WTC11 (cell line): ENCODE results near the gene RAB7A. TPM values are rescaled to one million over a fixed set of nuclear protein-coding genes. Genes with fewer than 3 reads are reported as not detected.

ENCODE experiments used
- ATF1 ChIP-seq: sonication (generic); formaldehyde crosslinking; IDR thresholded peaks from 2 replicates; pipeline ENCODE4 v1.8.1; 2023; ENCODE audit warnings: mild to moderate bottlenecking, moderate library complexity, missing genetic modification reagents
- ATF6 ChIP-seq: sonication (generic); formaldehyde crosslinking; IDR thresholded peaks from 2 replicates; pipeline ENCODE4 v1.8.1; 2023; ENCODE audit warnings: mild to moderate bottlenecking, missing genetic modification reagents
- CREB1 ChIP-seq: sonication (generic); formaldehyde crosslinking; IDR thresholded peaks from 2 replicates; pipeline ENCODE4 v1.8.0; 2023; ENCODE audit warnings: mild to moderate bottlenecking, missing genetic modification reagents
- CTCF ChIP-seq: fragments of 200-600 bp; IDR thresholded peaks from 2 replicates; pipeline ENCODE4 v1.8.0; 2022; ENCODE audit warnings: antibody characterized with exemption
- E2F5 ChIP-seq: sonication (generic); formaldehyde crosslinking; IDR thresholded peaks from 2 replicates; pipeline ENCODE4 v1.8.1; 2022; ENCODE audit warnings: mild to moderate bottlenecking, moderate library complexity, missing genetic modification reagents
- ELF4 ChIP-seq: sonication (generic); formaldehyde crosslinking; IDR thresholded peaks from 2 replicates; pipeline ENCODE4 v1.8.1; 2022; ENCODE audit warnings: low read depth, mild to moderate bottlenecking, moderate library complexity, missing genetic modification reagents
- ERG ChIP-seq: fragments of 250-450 bp; sonication (Bioruptor Pico); IDR thresholded peaks from 2 replicates; pipeline ENCODE4 v1.8.0; 2021; ENCODE audit warnings: mild to moderate bottlenecking
- ESRRA ChIP-seq: sonication (generic); formaldehyde crosslinking; IDR thresholded peaks from 2 replicates; pipeline ENCODE4 v1.8.1; 2022; ENCODE audit warnings: mild to moderate bottlenecking, missing genetic modification reagents, borderline replicate concordance
- FOXJ3 ChIP-seq: sonication (generic); formaldehyde crosslinking; IDR thresholded peaks from 2 replicates; pipeline ENCODE4 v1.9.0; 2021; ENCODE audit warnings: missing genetic modification reagents, mild to moderate bottlenecking, borderline replicate concordance
- FOXP1 ChIP-seq: sonication (generic); formaldehyde crosslinking; IDR thresholded peaks from 2 replicates; pipeline ENCODE4 v1.8.0; 2022; ENCODE audit warnings: missing genetic modification reagents, mild to moderate bottlenecking, moderate library complexity, borderline replicate concordance
- GTF2I ChIP-seq: fragments of 250-450 bp; sonication (Bioruptor Pico); conservative IDR thresholded peaks from 2 replicates; pipeline ENCODE4 v1.4.0; 2021; ENCODE audit warnings: mild to moderate bottlenecking
- IRF1 ChIP-seq: sonication (generic); formaldehyde crosslinking; IDR thresholded peaks from 2 replicates; pipeline ENCODE4 v1.8.0; 2023; ENCODE audit warnings: missing genetic modification reagents
- JAZF1 ChIP-seq: fragments of 250-450 bp; sonication (Bioruptor Pico); IDR thresholded peaks from 2 replicates; pipeline ENCODE4 v1.9.0; 2021; ENCODE audit warnings: moderate library complexity, mild to moderate bottlenecking, inconsistent platforms
- MLX ChIP-seq: sonication (generic); formaldehyde crosslinking; IDR thresholded peaks from 2 replicates; pipeline ENCODE4 v1.8.1; 2023; ENCODE audit warnings: mild to moderate bottlenecking, missing genetic modification reagents, moderate library complexity
- MXD4 ChIP-seq: fragments of 250-450 bp; sonication (Bioruptor Pico); IDR thresholded peaks from 2 replicates; pipeline ENCODE4 v1.8.0; 2021; ENCODE audit warnings: mild to moderate bottlenecking, moderate library complexity, borderline replicate concordance
- MYBL2 ChIP-seq: sonication (generic); formaldehyde crosslinking; IDR thresholded peaks from 2 replicates; pipeline ENCODE4 v1.8.1; 2023; ENCODE audit warnings: mild to moderate bottlenecking, moderate library complexity, missing genetic modification reagents
- NFATC4 ChIP-seq: fragments of 250-450 bp; sonication (Bioruptor Pico); IDR thresholded peaks from 2 replicates; pipeline ENCODE4 v1.9.0; 2021; ENCODE audit warnings: mild to moderate bottlenecking
- NR2C2 ChIP-seq: sonication (generic); formaldehyde crosslinking; IDR thresholded peaks from 2 replicates; pipeline ENCODE4 v1.8.0; 2022; ENCODE audit warnings: mild to moderate bottlenecking, missing genetic modification reagents
- OVOL2 ChIP-seq: fragments of 250-450 bp; sonication (Bioruptor Pico); IDR thresholded peaks from 2 replicates; pipeline ENCODE4 v1.9.0; 2021; ENCODE audit warnings: mild to moderate bottlenecking, borderline replicate concordance
- SMAD3 ChIP-seq: sonication (generic); formaldehyde crosslinking; IDR thresholded peaks from 2 replicates; pipeline ENCODE4 v1.8.0; 2022; ENCODE audit warnings: missing genetic modification reagents, mild to moderate bottlenecking, borderline replicate concordance
- SP1 ChIP-seq: sonication (generic); formaldehyde crosslinking; conservative IDR thresholded peaks from 2 replicates; pipeline ENCODE4 v1.8.1; 2022; ENCODE audit warnings: missing genetic modification reagents
- TCF7 ChIP-seq: sonication (generic); formaldehyde crosslinking; IDR thresholded peaks from 2 replicates; pipeline ENCODE4 v1.8.0; 2022; ENCODE audit warnings: mild to moderate bottlenecking, low read depth, missing genetic modification reagents, moderate library complexity
- ZBTB21 ChIP-seq: sonication (generic); formaldehyde crosslinking; IDR thresholded peaks from 2 replicates; pipeline ENCODE4 v1.8.1; 2023; ENCODE audit warnings: mild to moderate bottlenecking, missing genetic modification reagents, borderline replicate concordance
- ZNF263 ChIP-seq: sonication (generic); formaldehyde crosslinking; IDR thresholded peaks from 2 replicates; pipeline ENCODE4 v1.8.1; 2022; ENCODE audit warnings: low read depth, mild to moderate bottlenecking, moderate library complexity, missing genetic modification reagents
- ZNF281 ChIP-seq: sonication (generic); formaldehyde crosslinking; IDR thresholded peaks from 2 replicates; pipeline ENCODE4 v1.8.0; 2023; ENCODE audit warnings: mild to moderate bottlenecking, missing genetic modification reagents
- ZNF396 ChIP-seq: fragments of 250-450 bp; sonication (Bioruptor Pico); IDR thresholded peaks from 2 replicates; pipeline ENCODE4 v1.8.0; 2021; ENCODE audit warnings: mild to moderate bottlenecking, moderate library complexity, borderline replicate concordance
- ZNF416 ChIP-seq: fragments of 250-450 bp; sonication (Bioruptor Pico); IDR thresholded peaks from 2 replicates; pipeline ENCODE4 v1.9.0; 2021; ENCODE audit warnings: mild to moderate bottlenecking, inconsistent platforms
- total RNA-seq: library from RNA; stranded (reverse); gene quantifications from 3 replicates; pipeline ENCODE4 v1.2.3, GENCODE V29; 2021

Gene RAB7A
- total RNA-seq, 1 experiment from 2014 or later = 184 TPM

- TF ChIP-seq CTCF = no peak
- TF ChIP-seq ATF6 (CRISPR knock-in tag) = no peak
- TF ChIP-seq MLX (CRISPR knock-in tag) = no peak
- no peak for TF ChIP-seq NFATC4
- TF ChIP-seq MYBL2 = no peak
- TF ChIP-seq FOXP1 (CRISPR knock-in tag) = peak; percentile 67; the same call in 1 of the 2 replicates
- TF ChIP-seq SMAD3 = peak; percentile 54; the same call in 1 of the 2 replicates
- TF ChIP-seq ZBTB21 (CRISPR knock-in tag) = peak; percentile 69; the same call in 1 of the 2 replicates
- TF ChIP-seq ELF4 (CRISPR knock-in tag) = no peak
- no peak for TF ChIP-seq OVOL2
- peak; percentile 46; the same call in 1 of the 2 replicates for TF ChIP-seq ESRRA (CRISPR knock-in tag)
- no peak for TF ChIP-seq E2F5 (CRISPR knock-in tag)
- no peak for TF ChIP-seq IRF1 (CRISPR knock-in tag)
- no peak for TF ChIP-seq FOXJ3 (CRISPR knock-in tag)
- no peak for TF ChIP-seq MXD4 (CRISPR knock-in tag)
- no peak for TF ChIP-seq ZNF396 (CRISPR knock-in tag)
- TF ChIP-seq GTF2I (CRISPR knock-in tag) = no peak
- TF ChIP-seq JAZF1 (CRISPR knock-in tag) = no peak
- peak; percentile 57; the same call in 1 of the 2 replicates for TF ChIP-seq NR2C2
- TF ChIP-seq ZNF263 (CRISPR knock-in tag) = no peak
- TF ChIP-seq TCF7 = no peak
- TF ChIP-seq ZNF416 (CRISPR knock-in tag) = peak; percentile 57; the same call in 1 of the 2 replicates
- TF ChIP-seq ZNF281 (CRISPR knock-in tag) = 0 out of 2 replicates have a peak, but pooled peaks have one; percentile 15
- TF ChIP-seq ERG (CRISPR knock-in tag) = no peak
- TF ChIP-seq ATF1 = 0 out of 2 replicates have a peak, but pooled peaks have one; percentile 2
- TF ChIP-seq SP1 = peak; percentile 51; the same call in 1 of the 2 replicates
- TF ChIP-seq CREB1 (CRISPR knock-in tag) = no peak
Observed at GRCh38 chr3:128726023-128727016, at the start of gene RAB7A (continued).
